Measurements from ENCODE around the gene TLK2.
"Not testable (repeated sequence)": the region's sequence is repeated elsewhere in the genome, so short reads cannot be mapped to it uniquely, and the experiment has no call there.

DNA sequence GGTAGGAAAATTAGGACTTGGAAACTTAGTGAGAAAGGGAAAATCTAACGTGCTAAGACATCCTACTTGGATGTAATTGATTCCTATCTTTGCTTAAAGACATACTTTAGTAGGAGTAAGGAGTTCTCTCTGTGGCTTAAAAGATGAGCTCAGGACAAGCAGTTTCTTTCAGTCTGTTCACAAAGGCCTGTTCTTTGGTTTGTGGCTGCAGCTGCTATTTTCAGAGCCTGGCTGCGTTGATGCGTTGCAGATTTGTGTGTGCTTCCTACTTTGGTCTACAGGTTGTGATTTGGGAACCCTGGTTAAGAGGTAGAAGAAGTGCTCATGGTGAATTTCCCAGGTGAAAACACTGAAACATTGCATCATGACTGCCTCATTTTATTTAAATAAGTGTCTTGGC lies 24.5 kb upstream of the TLK2 start:
- TF ChIP-seq, protein P1, sequence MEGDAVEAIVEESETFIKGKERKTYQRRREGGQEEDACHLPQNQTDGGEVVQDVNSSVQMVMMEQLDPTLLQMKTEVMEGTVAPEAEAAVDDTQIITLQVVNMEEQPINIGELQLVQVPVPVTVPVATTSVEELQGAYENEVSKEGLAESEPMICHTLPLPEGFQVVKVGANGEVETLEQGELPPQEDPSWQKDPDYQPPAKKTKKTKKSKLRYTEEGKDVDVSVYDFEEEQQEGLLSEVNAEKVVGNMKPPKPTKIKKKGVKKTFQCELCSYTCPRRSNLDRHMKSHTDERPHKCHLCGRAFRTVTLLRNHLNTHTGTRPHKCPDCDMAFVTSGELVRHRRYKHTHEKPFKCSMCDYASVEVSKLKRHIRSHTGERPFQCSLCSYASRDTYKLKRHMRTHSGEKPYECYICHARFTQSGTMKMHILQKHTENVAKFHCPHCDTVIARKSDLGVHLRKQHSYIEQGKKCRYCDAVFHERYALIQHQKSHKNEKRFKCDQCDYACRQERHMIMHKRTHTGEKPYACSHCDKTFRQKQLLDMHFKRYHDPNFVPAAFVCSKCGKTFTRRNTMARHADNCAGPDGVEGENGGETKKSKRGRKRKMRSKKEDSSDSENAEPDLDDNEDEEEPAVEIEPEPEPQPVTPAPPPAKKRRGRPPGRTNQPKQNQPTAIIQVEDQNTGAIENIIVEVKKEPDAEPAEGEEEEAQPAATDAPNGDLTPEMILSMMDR (IDR thresholded peaks at IDR 0.05), result not testable (repeated sequence)
- TF ChIP-seq POLR2AphosphoS5 (IDR thresholded peaks at IDR 0.05; ENCODE audit: low read depth, low read length), result not testable (repeated sequence)

Measured in Panc1 (cell line).